Measurements from ENCODE around the gene ABCB11.

- TF ChIP-seq, protein P1, sequence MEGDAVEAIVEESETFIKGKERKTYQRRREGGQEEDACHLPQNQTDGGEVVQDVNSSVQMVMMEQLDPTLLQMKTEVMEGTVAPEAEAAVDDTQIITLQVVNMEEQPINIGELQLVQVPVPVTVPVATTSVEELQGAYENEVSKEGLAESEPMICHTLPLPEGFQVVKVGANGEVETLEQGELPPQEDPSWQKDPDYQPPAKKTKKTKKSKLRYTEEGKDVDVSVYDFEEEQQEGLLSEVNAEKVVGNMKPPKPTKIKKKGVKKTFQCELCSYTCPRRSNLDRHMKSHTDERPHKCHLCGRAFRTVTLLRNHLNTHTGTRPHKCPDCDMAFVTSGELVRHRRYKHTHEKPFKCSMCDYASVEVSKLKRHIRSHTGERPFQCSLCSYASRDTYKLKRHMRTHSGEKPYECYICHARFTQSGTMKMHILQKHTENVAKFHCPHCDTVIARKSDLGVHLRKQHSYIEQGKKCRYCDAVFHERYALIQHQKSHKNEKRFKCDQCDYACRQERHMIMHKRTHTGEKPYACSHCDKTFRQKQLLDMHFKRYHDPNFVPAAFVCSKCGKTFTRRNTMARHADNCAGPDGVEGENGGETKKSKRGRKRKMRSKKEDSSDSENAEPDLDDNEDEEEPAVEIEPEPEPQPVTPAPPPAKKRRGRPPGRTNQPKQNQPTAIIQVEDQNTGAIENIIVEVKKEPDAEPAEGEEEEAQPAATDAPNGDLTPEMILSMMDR (conservative IDR thresholded peaks at IDR 0.05), result no peak
- TF ChIP-seq EZH2 (IDR thresholded peaks at IDR 0.05; ENCODE audit: low read depth), result no peak
These were observed 15.5 kb upstream of the ABCB11 start for GRCh38 chr2:169046440-169047151.
